Neural cell (in vitro differentiated cells): ENCODE data around the gene ANKK1. TPM values are rescaled to one million over a fixed set of nuclear protein-coding genes. Genes with fewer than 3 reads are reported as not detected.

ENCODE experiments used
- H2AFZ ChIP-seq: fragments of 200-600, 300-800 bp; sonication (generic), shearing (Covaris generic); 2 replicates; pipeline ENCODE4 v1.6.0; 2014; ENCODE audit warnings: low read depth, mild to moderate bottlenecking, antibody characterized with exemption, low read length, moderate library complexity
- H3F3A ChIP-seq: fragments of 200-600 bp; shearing (Covaris generic); 2 replicates; pipeline ENCODE4 v1.6.1; 2016; ENCODE audit warnings: mild to moderate bottlenecking, moderate library complexity, mixed read lengths, antibody characterized with exemption, low read length; ENCODE audit not compliant: insufficient read depth, poor library complexity, severe bottlenecking
- H3K27ac ChIP-seq: fragments of 200-600, 300-800 bp; sonication (generic), shearing (Covaris generic); 2 replicates; pipeline ENCODE4 v1.5.1; 2014; ENCODE audit warnings: mild to moderate bottlenecking, low read length, moderate library complexity
- H3K27me3 ChIP-seq: fragments of 300-800, 200-600 bp; sonication (generic), shearing (Covaris generic); 2 replicates; pipeline ENCODE4 v1.6.0; 2014; ENCODE audit warnings: mild to moderate bottlenecking, low read depth, low read length, moderate library complexity; ENCODE audit not compliant: insufficient read depth
- H3K36me3 ChIP-seq: fragments of 300-800, 200-600 bp; sonication (generic), shearing (Covaris generic); 2 replicates; pipeline ENCODE4 v1.5.1; 2014; ENCODE audit warnings: mild to moderate bottlenecking, antibody characterized with exemption, low read length, moderate library complexity; ENCODE audit not compliant: insufficient read depth
- H3K4me2 ChIP-seq: fragments of 300-800, 200-600 bp; sonication (generic), shearing (Covaris generic); 2 replicates; pipeline ENCODE4 v1.6.0; 2014; ENCODE audit warnings: mild to moderate bottlenecking, low read length
- H3K4me3 ChIP-seq: fragments of 300-800, 200-600 bp; sonication (generic), shearing (Covaris generic); 2 replicates; pipeline ENCODE4 v1.5.1; 2014; ENCODE audit warnings: mild to moderate bottlenecking, low read length, moderate library complexity
- H3K79me2 ChIP-seq: fragments of 200-600 bp; shearing (Covaris generic); replicated peaks from 2 replicates; pipeline ENCODE4 v1.6.0; 2014; ENCODE audit warnings: mild to moderate bottlenecking, low read length, moderate library complexity; ENCODE audit not compliant: insufficient read depth
- H3K9ac ChIP-seq: fragments of 300-800, 200-600 bp; sonication (generic), shearing (Covaris generic); 2 replicates; pipeline ENCODE4 v1.6.1; 2016; ENCODE audit warnings: mild to moderate bottlenecking, low read length, mixed read lengths
- H3K9me2 ChIP-seq: fragments of 200-600 bp; shearing (Covaris generic); 2 replicates; pipeline ENCODE4 v1.6.1; 2016; ENCODE audit warnings: mild to moderate bottlenecking, low read length, mixed read lengths; ENCODE audit not compliant: insufficient read depth
- H3K9me3 ChIP-seq: fragments of 200-600, 300-800 bp; sonication (generic), shearing (Covaris generic); 2 replicates; pipeline ENCODE4 v1.6.1; 2016; ENCODE audit warnings: mild to moderate bottlenecking, mixed run types, low read length, moderate library complexity, mixed read lengths
- H4K20me1 ChIP-seq: fragments of 200-600 bp; shearing (Covaris generic); 2 replicates; pipeline ENCODE4 v1.6.1; 2016; ENCODE audit warnings: mild to moderate bottlenecking, mixed run types; ENCODE audit not compliant: insufficient read depth
- CTCF ChIP-seq: fragments of 450-650 bp; IDR thresholded peaks from 2 replicates; pipeline ENCODE4 v1.5.1; 2014; ENCODE audit warnings: antibody characterized with exemption, mild to moderate bottlenecking, moderate library complexity; ENCODE audit not compliant: poor library complexity, severe bottlenecking
- EP300 ChIP-seq: fragments of 450-650 bp; conservative IDR thresholded peaks from 2 replicates; pipeline ENCODE4 v1.6.1; 2014; ENCODE audit warnings: antibody characterized with exemption, mild to moderate bottlenecking, moderate library complexity; ENCODE audit not compliant: poor library complexity, severe bottlenecking
- EZH2 ChIP-seq: fragments of 200-600, 300-800 bp; shearing (Covaris generic), sonication (generic); IDR thresholded peaks from 2 replicates; pipeline ENCODE4 v1.6.1; 2014; ENCODE audit warnings: antibody characterized with exemption, low read length, borderline replicate concordance, mild to moderate bottlenecking; ENCODE audit not compliant: insufficient read depth, poor library complexity, severe bottlenecking
- MXI1 ChIP-seq: fragments of 450-650 bp; conservative IDR thresholded peaks from 2 replicates; pipeline ENCODE4 v1.6.1; 2014; ENCODE audit warnings: antibody characterized with exemption, mild to moderate bottlenecking; ENCODE audit not compliant: poor library complexity, severe bottlenecking
- POLR2AphosphoS5 ChIP-seq: IDR thresholded peaks from 2 replicates; pipeline ENCODE4 v1.6.1; 2012
- RAD21 ChIP-seq: fragments of 450-650 bp; conservative IDR thresholded peaks from 2 replicates; pipeline ENCODE4 v1.6.1; 2014; ENCODE audit warnings: antibody characterized with exemption, mild to moderate bottlenecking, moderate library complexity
- REST ChIP-seq: IDR thresholded peaks from 2 replicates; pipeline ENCODE4 v1.6.1; 2012; ENCODE audit warnings: borderline replicate concordance
- SMC3 ChIP-seq: fragments of 450-650 bp; conservative IDR thresholded peaks from 2 replicates; pipeline ENCODE4 v1.6.1; 2014; ENCODE audit warnings: antibody characterized with exemption, mild to moderate bottlenecking, moderate library complexity; ENCODE audit not compliant: poor library complexity
- TAF1 ChIP-seq: IDR thresholded peaks from 2 replicates; pipeline ENCODE4 v1.6.1; 2012; ENCODE audit warnings: low read depth
- polyA plus RNA-seq: library from polyadenylated mRNA; depleted of rRNA; stranded (reverse); fragments of >200 nt; gene quantifications from 2 replicates; pipeline ENCODE4 v1.2.3, GENCODE V29; 2014

The ANKK1 gene
- polyA plus RNA-seq, 1 donor from 2014 or later: not detected

GRCh38 chr11:113398669-113399430, 11.3 kb downstream of the ANKK1 start:
- Histone ChIP-seq H4K20me1 (no peaks in the 10 kb centered on the region), H3K9me2 (no peaks in the 10 kb centered on the region), H2AFZ (no peak overlapping the region), H3F3A (no peaks in the 10 kb centered on the region), H3K79me2 (no peaks in the 10 kb centered on the region), H3K36me3 (no peaks in the 10 kb centered on the region), H3K4me2 (no peak overlapping the region), H3K4me3 (no peak overlapping the region), H3K9me3 (no peaks in the 10 kb centered on the region), H3K27me3 (no peaks in the 10 kb centered on the region), H3K27ac (no peak overlapping the region), H3K9ac (no peak overlapping the region)
- TF ChIP-seq POLR2AphosphoS5: no peak
- TF ChIP-seq CTCF: no peak
- TF ChIP-seq RAD21: no peak
- no peak for TF ChIP-seq TAF1
- TF ChIP-seq REST: no peak
- no peak for TF ChIP-seq MXI1
- no peak for TF ChIP-seq EZH2
- no peak for TF ChIP-seq EP300
- no peak for TF ChIP-seq SMC3

- H3K27ac ChIP-seq: no peak overlapping the region
- H3K27me3 ChIP-seq: no peaks in the 10 kb centered on the region
- no peak overlapping the region for H2AFZ ChIP-seq
- no peaks in the 10 kb centered on the region for H4K20me1 ChIP-seq
- no peaks in the 10 kb centered on the region for H3K79me2 ChIP-seq
- H3K36me3 ChIP-seq: no peaks in the 10 kb centered on the region
- no peak overlapping the region for H3K9ac ChIP-seq
- no peaks in the 10 kb centered on the region for H3F3A ChIP-seq
- H3K4me2 ChIP-seq: no peak overlapping the region
- H3K9me3 ChIP-seq: no peaks in the 10 kb centered on the region
- TF ChIP-seq SMC3 (no peak), POLR2AphosphoS5 (no peak)
- no peaks in the 10 kb centered on the region for H3K9me2 ChIP-seq
- H3K4me3 ChIP-seq: no peak overlapping the region
These were observed 13.2 kb downstream of the ANKK1 start for GRCh38 chr11:113400631-113401230.
